SK-N-SH (cell line): ENCODE results near the gene RHOH.

ENCODE experiments used
- CTCF ChIP-seq: fragments of 200-600 bp; sonication (generic); IDR thresholded peaks from 2 replicates; pipeline ENCODE4 v1.6.1; 2017; ENCODE audit warnings: antibody characterized with exemption, mild to moderate bottlenecking, moderate library complexity
- EP300 ChIP-seq, 2 experiments: IDR thresholded peaks; 2 replicates each; pipeline versions ENCODE4 v1.4.0 to v1.6.1; 2012; ENCODE audit warnings: borderline replicate concordance in 1 of 2, low read depth in 1 of 2, low read length in 1 of 2
- RFX5 ChIP-seq: IDR thresholded peaks from 2 replicates; pipeline ENCODE4 v1.6.1; 2012; ENCODE audit warnings: mild to moderate bottlenecking, improper control_type of control experiment, low read length
- YY1 ChIP-seq: IDR thresholded peaks from 2 replicates; pipeline ENCODE4 v1.4.0; 2012; ENCODE audit warnings: low read depth, mild to moderate bottlenecking
- TF ChIP-seq, protein P1 (sequence below): IDR thresholded peaks from 2 replicates; pipeline ENCODE4 v1.4.0; 2012; ENCODE audit warnings: low read depth
- TF ChIP-seq, protein P2 (sequence below): fragments of 150-350 bp; IDR thresholded peaks from 2 replicates; pipeline ENCODE4 v1.6.1; 2017; ENCODE audit warnings: antibody characterized with exemption, low read length, low read depth, borderline replicate concordance

- TF ChIP-seq CTCF (no peak), RFX5 (no peak), YY1 (no peak), EP300 (IDR thresholded peaks at IDR 0.05; ENCODE audit: borderline replicate concordance in 1 of 2, low read depth in 1 of 2, low read length in 1 of 2) (no peak)
- TF ChIP-seq, protein P1, sequence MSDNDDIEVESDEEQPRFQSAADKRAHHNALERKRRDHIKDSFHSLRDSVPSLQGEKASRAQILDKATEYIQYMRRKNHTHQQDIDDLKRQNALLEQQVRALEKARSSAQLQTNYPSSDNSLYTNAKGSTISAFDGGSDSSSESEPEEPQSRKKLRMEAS = no peak
- TF ChIP-seq, protein P2, sequence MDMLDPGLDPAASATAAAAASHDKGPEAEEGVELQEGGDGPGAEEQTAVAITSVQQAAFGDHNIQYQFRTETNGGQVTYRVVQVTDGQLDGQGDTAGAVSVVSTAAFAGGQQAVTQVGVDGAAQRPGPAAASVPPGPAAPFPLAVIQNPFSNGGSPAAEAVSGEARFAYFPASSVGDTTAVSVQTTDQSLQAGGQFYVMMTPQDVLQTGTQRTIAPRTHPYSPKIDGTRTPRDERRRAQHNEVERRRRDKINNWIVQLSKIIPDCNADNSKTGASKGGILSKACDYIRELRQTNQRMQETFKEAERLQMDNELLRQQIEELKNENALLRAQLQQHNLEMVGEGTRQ = no peak
Measured at GRCh38 chr4:40294339-40294738, 97.5 kb downstream of the RHOH start.
